ENCODE results near the gene STAT3. TPM values are rescaled to one million over a fixed set of nuclear protein-coding genes. Genes with fewer than 3 reads are reported as not detected.

The STAT3 gene
- total and polyA plus RNA-seq, 12 donors, result 33.9 to 398 (median 109) TPM

GRCh38 chr17:42340691-42341127, 47.5 kb downstream of the STAT3 start:
- no peaks in the 10 kb centered on the region for H3K27me3 ChIP-seq
- H3K4me1 ChIP-seq, result peaks cover 0 to 43% (median 10%) of the 10 kb centered on the region in 9 donors
- H3K4me3 ChIP-seq, result no peak overlapping the region
- H3K27ac ChIP-seq, result peak overlapping the region in 1 of 10 donors; percentile 34
- ATAC-seq (peak in 1 of 8 donors; percentile 26), DNase-seq (no peak)
- intact Hi-C loops (cut with DNase I), result loop anchor here in 1 of 10 donors (5.0 kb wide), 1 partner anchor 47 kb away; the partner anchor contains the start of gene STAT3
- H3K36me3 ChIP-seq, result peaks cover 1 to 95% (median 70%) of the 10 kb centered on the region in 9 donors
- no peak for TF ChIP-seq CTCF (IDR thresholded peaks at IDR 0.05)
- H3K9me3 ChIP-seq, result no peaks in the 10 kb centered on the region

GRCh38 chr17:42339221-42339620, 49.0 kb downstream of the STAT3 start:
- Histone ChIP-seq H3K27ac (peak overlapping the region in 1 of 10 donors; percentile 63), H3K4me3 (no peak overlapping the region), H3K4me1 (peaks cover 0 to 43% (median 8%) of the 10 kb centered on the region in 9 donors), H3K27me3 (no peaks in the 10 kb centered on the region), H3K9me3 (no peaks in the 10 kb centered on the region), H3K36me3 (peaks cover 3 to 95% (median 72%) of the 10 kb centered on the region in 9 donors)
- no peak for TF ChIP-seq CTCF (IDR thresholded peaks at IDR 0.05)
- DNase-seq (no peak), ATAC-seq (no peak)
- intact Hi-C loops (cut with DNase I), result no loop called here
- WGBS, 2 donors, result 87 to 95% methylated on average over 5 of the region's 5 CpGs

- 96 to 97% methylated on average over 4 of the region's 4 CpGs for WGBS, 2 donors
- no peak overlapping the region for H3K4me3 ChIP-seq
- ATAC-seq (no peak), DNase-seq (no peak)
- H3K9me3 ChIP-seq, result no peaks in the 10 kb centered on the region
- H3K36me3 ChIP-seq, result peaks cover 3 to 95% (median 73%) of the 10 kb centered on the region in 9 donors
- no peaks in the 10 kb centered on the region for H3K27me3 ChIP-seq
- peaks cover 0 to 43% (median 8%) of the 10 kb centered on the region in 9 donors for H3K4me1 ChIP-seq
- H3K27ac ChIP-seq, result peak overlapping the region in 1 of 10 donors; percentile 63
- intact Hi-C loops (cut with DNase I), result no loop called here
- no peak for TF ChIP-seq CTCF (IDR thresholded peaks at IDR 0.05)
Observed at GRCh38 chr17:42338427-42338985, 49.7 kb downstream of the STAT3 start.

- intact Hi-C loops (cut with DNase I), result no loop called here
- no peaks in the 10 kb centered on the region for H3K9me3 ChIP-seq
- H3K36me3 ChIP-seq, result peaks cover 3 to 95% (median 75%) of the 10 kb centered on the region in 9 donors
- peaks cover 0 to 41% (median 8%) of the 10 kb centered on the region in 9 donors for H3K4me1 ChIP-seq
- peak overlapping the region in 2 of 10 donors; percentile 17 to 49 for H3K27ac ChIP-seq
- H3K27me3 ChIP-seq, result no peaks in the 10 kb centered on the region
- DNase-seq (no peak), ATAC-seq (peak in 3 of 8 donors; percentile 13 to 38 (median 28))
- H3K4me3 ChIP-seq, result no peak overlapping the region
- WGBS, 2 donors, result 78 to 83% methylated on average over 15 of the region's 15 CpGs
- no peak for TF ChIP-seq CTCF (IDR thresholded peaks at IDR 0.05)
Observed at GRCh38 chr17:42337442-42337841, 50.8 kb downstream of the STAT3 start.
